GM18502 (cell line): Measurements from ENCODE around the gene IRF7.
"Not testable (repeated sequence)": the region's sequence is repeated elsewhere in the genome, so short reads cannot be mapped to it uniquely, and the experiment has no call there.

Experiments used
- ATAC-seq: cut with Tn5 transposase; IDR thresholded peaks from one replicate; pipeline ENCODE4 v1.9.1; 2021; ENCODE audit warnings: mild to moderate bottlenecking; ENCODE audit not compliant: unreplicated experiment, poor library complexity

IRF7 gene

GRCh38 chr11:615504-616319, at the start of gene IRF7:
IRF7 (minus strand) TSS chr11:615950; CDS start chr11:615364, 586 bp downstream.
- peak; percentile 80 for ATAC-seq

- ATAC-seq = no peak
Observed at GRCh38 chr11:665062-665703, 49.4 kb upstream of the IRF7 start.

- no peak for ATAC-seq
Observed at GRCh38 chr11:662689-663274, 47.0 kb upstream of the IRF7 start.

- ATAC-seq = no peak
Observed at GRCh38 chr11:660681-661444, 45.1 kb upstream of the IRF7 start.

- no peak for ATAC-seq
Observed at GRCh38 chr11:660281-660680, 44.5 kb upstream of the IRF7 start.

GRCh38 chr11:659532-660085, 43.9 kb upstream of the IRF7 start:
- ATAC-seq = no peak

GRCh38 chr11:657691-658126, 42.0 kb upstream of the IRF7 start:
- no peak for ATAC-seq

- no peak for ATAC-seq
Observed at GRCh38 chr11:656866-657265, 41.1 kb upstream of the IRF7 start.

- ATAC-seq = no peak
Observed at GRCh38 chr11:656426-656825, 40.7 kb upstream of the IRF7 start.

- ATAC-seq = no peak
Observed at GRCh38 chr11:655036-655726, 39.4 kb upstream of the IRF7 start.

- not testable (repeated sequence) for ATAC-seq
Observed at GRCh38 chr11:654444-654843, 38.7 kb upstream of the IRF7 start.

- ATAC-seq = no peak
Observed at GRCh38 chr11:653837-654236, 38.1 kb upstream of the IRF7 start.

- ATAC-seq = not testable (repeated sequence)
Observed at GRCh38 chr11:653136-653535, 37.4 kb upstream of the IRF7 start.

- ATAC-seq = no peak
Observed at GRCh38 chr11:650482-650881, 34.7 kb upstream of the IRF7 start.

GRCh38 chr11:647672-648158, 32.0 kb upstream of the IRF7 start:
- ATAC-seq = not testable (repeated sequence)

- no peak for ATAC-seq
Observed at GRCh38 chr11:646214-646613, 30.5 kb upstream of the IRF7 start.

- ATAC-seq = no peak
Observed at GRCh38 chr11:645536-645935, 29.8 kb upstream of the IRF7 start.

GRCh38 chr11:643849-644738, 28.3 kb upstream of the IRF7 start:
- ATAC-seq = no peak

- ATAC-seq = no peak
Observed at GRCh38 chr11:643366-643765, 27.6 kb upstream of the IRF7 start.
